GM23338 (cell line): ENCODE results near the gene HMCN2. TPM values are rescaled to one million over a fixed set of nuclear protein-coding genes. Genes with fewer than 3 reads are reported as not detected.

Experiments used
- ATAC-seq: fragments of 200-7000 bp; cut with Tn5 transposase; 3 replicates; pipeline ENCODE4 v1.9.1; 2020
- DNase-seq: peaks from one replicate; pipeline ENCODE4 v3.0.0-alpha.2; 2015; ENCODE audit warnings: low spot score
- H2AFZ ChIP-seq: fragments of 200-600 bp; sonication (generic); 2 replicates; pipeline ENCODE4 v1.8.0; 2016; ENCODE audit warnings: antibody characterized with exemption, mild to moderate bottlenecking, moderate library complexity
- H3F3A ChIP-seq: fragments of 200-600 bp; sonication (generic); replicated peaks from 2 replicates; pipeline ENCODE4 v1.8.0; 2017; ENCODE audit warnings: antibody characterized with exemption, mixed run types, low read depth
- H3K27ac ChIP-seq: fragments of 200-600 bp; sonication (generic); 2 replicates; pipeline ENCODE4 v1.6.1; 2016; ENCODE audit warnings: low read depth
- H3K27me3 ChIP-seq: fragments of 200-600 bp; sonication (generic); 2 replicates; pipeline ENCODE4 v1.8.0; 2016; ENCODE audit warnings: mild to moderate bottlenecking, mixed run types, moderate library complexity; ENCODE audit not compliant: insufficient read depth
- H3K36me3 ChIP-seq: fragments of 200-600 bp; sonication (generic); 2 replicates; pipeline ENCODE4 v1.8.0; 2016; ENCODE audit warnings: mild to moderate bottlenecking; ENCODE audit not compliant: insufficient read depth
- H3K4me1 ChIP-seq: fragments of 200-600 bp; sonication (generic); 2 replicates; pipeline ENCODE4 v1.8.0; 2016; ENCODE audit warnings: mild to moderate bottlenecking, moderate library complexity; ENCODE audit not compliant: insufficient read depth
- H3K4me2 ChIP-seq: fragments of 200-600 bp; sonication (generic); 2 replicates; pipeline ENCODE4 v1.7.1; 2017; ENCODE audit warnings: mixed run types
- H3K4me3 ChIP-seq: fragments of 200-600 bp; sonication (generic); 2 replicates; pipeline ENCODE4 v1.6.1; 2016; ENCODE audit warnings: mixed run types
- H3K79me2 ChIP-seq: fragments of 200-600 bp; sonication (generic); replicated peaks from 2 replicates; pipeline ENCODE4 v1.8.0; 2017; ENCODE audit warnings: mild to moderate bottlenecking; ENCODE audit not compliant: insufficient read depth
- H3K9me2 ChIP-seq: fragments of 200-600 bp; sonication (generic); 2 replicates; pipeline ENCODE4 v1.8.0; 2017; ENCODE audit not compliant: insufficient read depth
- H4K20me1 ChIP-seq: fragments of 200-600 bp; sonication (generic); replicated peaks from 2 replicates; pipeline ENCODE4 v1.8.0; 2017; ENCODE audit warnings: mild to moderate bottlenecking; ENCODE audit not compliant: insufficient read depth
- H3K27ac Mint-ChIP-seq: 2 replicates; pipeline ENCODE4 v1.8.0; 2020; ENCODE audit warnings: inconsistent platforms, mild to moderate bottlenecking, moderate library complexity, mixed read lengths
- H3K27me3 Mint-ChIP-seq: 3 replicates; pipeline ENCODE4 v1.8.0; 2022; ENCODE audit warnings: low read depth, mild to moderate bottlenecking, moderate library complexity, mixed read lengths, inconsistent platforms; ENCODE audit not compliant: insufficient read depth, poor library complexity
- H3K36me3 Mint-ChIP-seq: 3 replicates; pipeline ENCODE4 v1.8.0; 2021; ENCODE audit warnings: low read depth, mild to moderate bottlenecking, inconsistent platforms, moderate library complexity, mixed read lengths
- H3K4me1 Mint-ChIP-seq: 3 replicates; pipeline ENCODE4 v1.8.0; 2020; ENCODE audit warnings: mild to moderate bottlenecking, inconsistent platforms, mixed read lengths
- H3K4me3 Mint-ChIP-seq: 3 replicates; pipeline ENCODE4 v1.8.0; 2021; ENCODE audit warnings: moderate library complexity, mild to moderate bottlenecking, inconsistent platforms, mixed read lengths
- H3K9me3 Mint-ChIP-seq: 3 replicates; pipeline ENCODE4 v1.8.0; 2020; ENCODE audit warnings: moderate library complexity, mild to moderate bottlenecking, inconsistent platforms, mixed read lengths
- CREB1 ChIP-seq: fragments of 250-450 bp; sonication (Bioruptor Pico); IDR thresholded peaks from 2 replicates; pipeline ENCODE4 v1.5.0; 2020; ENCODE audit warnings: low read depth, mild to moderate bottlenecking, moderate library complexity
- CTCF ChIP-seq, 2 experiments: fragments of 200-600 bp in 1 of 2; sonication (generic) in 1 of 2; conservative IDR thresholded peaks; 2 replicates each; pipeline versions ENCODE4 v1.5.1 to v1.6.1; 2016 to 2017; ENCODE audit warnings: antibody characterized with exemption in 2 of 2, low read depth in 2 of 2, mild to moderate bottlenecking in 2 of 2, moderate library complexity in 1 of 2
- ETS1 ChIP-seq: IDR thresholded peaks from 2 replicates; pipeline ENCODE4 v1.6.1; 2016; ENCODE audit warnings: antibody characterized with exemption
- EZH2 ChIP-seq: fragments of 200-600 bp; sonication (generic); IDR thresholded peaks from one replicate; pipeline ENCODE4 v1.8.0; 2017; ENCODE audit warnings: antibody characterized with exemption, mild to moderate bottlenecking, low read depth; ENCODE audit not compliant: unreplicated experiment
- EZH2phosphoT487 ChIP-seq: fragments of 200-600 bp; sonication (generic); IDR thresholded peaks from one replicate; pipeline ENCODE4 v1.8.1; 2018; ENCODE audit warnings: antibody characterized with exemption; ENCODE audit not compliant: unreplicated experiment
- JUNB ChIP-seq: IDR thresholded peaks from one replicate; pipeline ENCODE4 v1.6.1; 2016; ENCODE audit warnings: antibody characterized with exemption; ENCODE audit not compliant: unreplicated experiment
- NANOG ChIP-seq: IDR thresholded peaks from 2 replicates; pipeline ENCODE4 v1.6.1; 2016; ENCODE audit warnings: antibody characterized with exemption, borderline replicate concordance
- POLR2AphosphoS5 ChIP-seq: IDR thresholded peaks from 2 replicates; pipeline ENCODE4 v1.6.1; 2016; ENCODE audit warnings: antibody characterized with exemption, low read depth
- REST ChIP-seq: IDR thresholded peaks from one replicate; pipeline ENCODE4 v1.6.1; 2018; ENCODE audit warnings: antibody characterized with exemption; ENCODE audit not compliant: unreplicated experiment
- STAT1 ChIP-seq: IDR thresholded peaks from one replicate; pipeline ENCODE4 v1.6.1; 2016; ENCODE audit warnings: antibody characterized with exemption; ENCODE audit not compliant: unreplicated experiment
- ZNF114 ChIP-seq: fragments of 250-450 bp; sonication (Bioruptor Pico); IDR thresholded peaks from 2 replicates; pipeline ENCODE4 v1.5.0; 2020; ENCODE audit warnings: mild to moderate bottlenecking, moderate library complexity
- ZNF331 ChIP-seq: fragments of 250-450 bp; sonication (Bioruptor Pico); IDR thresholded peaks from 2 replicates; pipeline ENCODE4 v1.5.0; 2020; ENCODE audit warnings: low read depth, mild to moderate bottlenecking, moderate library complexity
- ZNF462 ChIP-seq: fragments of 250-450 bp; sonication (Bioruptor Pico); IDR thresholded peaks from 2 replicates; pipeline ENCODE4 v1.5.0; 2020; ENCODE audit warnings: mild to moderate bottlenecking, moderate library complexity
- polyA plus RNA-seq: library from polyadenylated mRNA; unstranded; fragments of >200 nt; fragmentation: Nextera tagmentation; extraction: Ambion mirVana; gene quantifications from 2 replicates; pipeline ENCODE4 v1.2.1, GENCODE V29; 2016
- total RNA-seq: library from RNA; depleted of rRNA; stranded (reverse); fragments of >200 nt; shearing (Covaris generic); gene quantifications from 2 replicates; pipeline ENCODE4 v1.2.3, GENCODE V29; 2014

Gene HMCN2
- total and polyA plus RNA-seq, 2 experiments from 2014 or later, result 1.3 to 4.7 TPM

GRCh38 chr9:130470269-130470668 lies 204.7 kb downstream of the HMCN2 start:
- Histone ChIP-seq H3K27ac (no peak overlapping the region), H3F3A (no peaks in the 10 kb centered on the region), H3K4me3 (no peak overlapping the region), H3K27me3 (no peaks in the 10 kb centered on the region), H3K9me2 (no peaks in the 10 kb centered on the region), H3K4me2 (no peak overlapping the region), H2AFZ (no peak overlapping the region), H3K36me3 (no peaks in the 10 kb centered on the region), H3K4me1 (peaks cover 19% of the 10 kb centered on the region), H3K79me2 (no peaks in the 10 kb centered on the region), H4K20me1 (no peaks in the 10 kb centered on the region)
- H3K4me1 Mint-ChIP-seq, result peaks cover 35% of the 10 kb centered on the region
- DNase-seq, result no peak
- no peak overlapping the region for H3K4me3 Mint-ChIP-seq
- no peaks in the 10 kb centered on the region for H3K9me3 Mint-ChIP-seq
- no peak for ATAC-seq
- peaks cover 21% of the 10 kb centered on the region for H3K36me3 Mint-ChIP-seq
- TF ChIP-seq CREB1 (CRISPR knock-in tag), result no peak
- TF ChIP-seq JUNB, result no peak
- TF ChIP-seq ZNF462, result no peak
- TF ChIP-seq ZNF114 (CRISPR knock-in tag), result no peak
- TF ChIP-seq ZNF331 (CRISPR knock-in tag), result no peak
- TF ChIP-seq POLR2AphosphoS5, result no peak
- TF ChIP-seq REST, result no peak
- no peak for TF ChIP-seq STAT1
- TF ChIP-seq NANOG, result no peak
- no peak for TF ChIP-seq ETS1
- no peak for TF ChIP-seq CTCF (conservative IDR thresholded peaks at IDR 0.05; ENCODE audit: low read depth in 2 of 2)
- TF ChIP-seq EZH2, result no peak
- TF ChIP-seq EZH2phosphoT487, result no peak
- H3K27ac Mint-ChIP-seq, result no peak overlapping the region
- H3K27me3 Mint-ChIP-seq, result peaks cover 14% of the 10 kb centered on the region
